Activated naive CD4-positive, alpha-beta T cell treated with anti-CD3 and anti-CD28 coated beads for 36 hours (primary cell): ENCODE results near the gene LRRC14B. TPM values are rescaled to one million over a fixed set of nuclear protein-coding genes. Genes with fewer than 3 reads are reported as not detected.

Source experiments
- CTCF ChIA-PET: fragments of 350-600 bp; sonication (Branson Sonifier 250); formaldehyde crosslinking; loops from one replicate; lab custom pipeline; 2021; ENCODE audit warnings: antibody characterized with exemption; lab: Charles Lee
- DNase-seq: peaks from one replicate; pipeline ENCODE4 v3.0.0-alpha.2; 2020
- H3K27ac Mint-ChIP-seq: one replicate; pipeline ENCODE4 v1.8.0; 2021; ENCODE audit warnings: mild to moderate bottlenecking, mixed read lengths
- H3K27me3 Mint-ChIP-seq: one replicate; pipeline ENCODE4 v1.8.0; 2021; ENCODE audit warnings: low read depth, mixed read lengths
- H3K36me3 Mint-ChIP-seq: one replicate; pipeline ENCODE4 v1.8.0; 2021; ENCODE audit warnings: low read depth, mixed read lengths
- H3K4me1 Mint-ChIP-seq: one replicate; pipeline ENCODE4 v1.8.0; 2021; ENCODE audit warnings: low read depth, mixed read lengths
- H3K4me3 Mint-ChIP-seq: one replicate; pipeline ENCODE4 v1.8.0; 2021; ENCODE audit warnings: mild to moderate bottlenecking, moderate library complexity, mixed read lengths
- H3K9me3 Mint-ChIP-seq: one replicate; pipeline ENCODE4 v1.8.0; 2021; ENCODE audit warnings: mixed read lengths
- intact Hi-C: fragments of 100-400 bp; cut with micrococcal nuclease; formaldehyde crosslinking; loops from one replicate; pipeline ENCODE4 v1.15.1; 2023
- total RNA-seq, 2 experiments: library from RNA; stranded (reverse); gene quantifications; one replicate each; pipeline ENCODE4 v1.2.3, GENCODE V29; 2021

The LRRC14B gene
- total RNA-seq, 2 experiments from 2014 or later, result not detected

DNA sequence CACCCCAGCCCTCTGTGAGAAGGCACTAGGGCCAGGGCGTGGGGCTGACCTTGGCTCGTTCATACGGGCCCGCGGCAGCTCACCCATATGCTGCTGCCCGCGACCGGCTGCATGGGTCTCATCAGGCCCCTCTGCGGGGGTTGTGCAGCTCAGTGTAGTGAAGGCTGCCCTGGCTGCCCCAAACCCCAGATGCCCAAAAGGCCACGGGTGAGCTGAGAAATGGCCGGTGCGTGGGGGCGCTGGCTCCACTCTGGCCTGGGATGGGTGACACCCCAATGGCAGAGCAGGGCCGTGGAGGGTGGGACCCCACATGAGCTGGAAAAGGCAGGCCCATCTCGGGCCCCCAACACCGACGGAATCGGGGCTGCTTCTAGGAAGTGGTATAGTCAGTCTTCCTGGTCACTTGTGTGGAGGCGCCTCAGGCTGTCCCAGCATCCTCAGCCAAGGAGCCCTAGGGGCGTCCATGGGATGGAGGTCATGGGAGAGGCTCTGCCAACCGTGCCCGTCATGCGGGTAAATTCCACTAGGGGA is 19.4 kb upstream of the LRRC14B start:
- no peaks in the 10 kb centered on the region for H3K9me3 Mint-ChIP-seq
- DNase-seq, result no peak
- H3K4me3 Mint-ChIP-seq, result no peak overlapping the region
- CTCF ChIA-PET, result no interaction called here
- H3K4me1 Mint-ChIP-seq, result no peaks in the 10 kb centered on the region
- H3K36me3 Mint-ChIP-seq, result no peaks in the 10 kb centered on the region
- intact Hi-C loops, result no loop called here
- H3K27me3 Mint-ChIP-seq, result no peaks in the 10 kb centered on the region
- H3K27ac Mint-ChIP-seq, result no peak overlapping the region

DNA sequence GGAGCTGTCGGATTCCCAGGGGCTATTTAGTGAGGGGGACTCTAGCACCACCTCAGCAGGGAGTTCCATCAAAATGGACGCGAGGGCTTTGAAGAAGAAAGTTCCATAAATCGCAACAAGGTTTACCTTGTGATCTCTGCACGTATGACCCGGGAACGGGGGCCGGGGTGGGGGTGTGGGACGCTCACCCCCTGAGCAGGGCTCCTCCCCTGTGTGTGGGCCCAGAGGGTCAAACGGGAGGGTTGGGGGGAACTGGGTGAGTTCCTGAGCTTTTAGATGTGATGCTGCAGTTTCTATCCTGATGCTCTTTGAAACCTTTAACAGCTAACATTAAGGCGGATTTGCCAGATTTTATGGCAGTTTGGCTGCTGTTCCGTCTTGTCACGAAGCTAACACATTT is 18.9 kb upstream of the LRRC14B start:
- no peaks in the 10 kb centered on the region for H3K27me3 Mint-ChIP-seq
- CTCF ChIA-PET, result no interaction called here
- no peak overlapping the region for H3K27ac Mint-ChIP-seq
- DNase-seq, result no peak
- intact Hi-C loops, result no loop called here
- H3K9me3 Mint-ChIP-seq, result no peaks in the 10 kb centered on the region
- no peaks in the 10 kb centered on the region for H3K36me3 Mint-ChIP-seq
- H3K4me1 Mint-ChIP-seq, result no peaks in the 10 kb centered on the region
- no peak overlapping the region for H3K4me3 Mint-ChIP-seq

GRCh38 chr5:172841-173251 is 18.4 kb upstream of the LRRC14B start:
- intact Hi-C loops, result no loop called here

DNA sequence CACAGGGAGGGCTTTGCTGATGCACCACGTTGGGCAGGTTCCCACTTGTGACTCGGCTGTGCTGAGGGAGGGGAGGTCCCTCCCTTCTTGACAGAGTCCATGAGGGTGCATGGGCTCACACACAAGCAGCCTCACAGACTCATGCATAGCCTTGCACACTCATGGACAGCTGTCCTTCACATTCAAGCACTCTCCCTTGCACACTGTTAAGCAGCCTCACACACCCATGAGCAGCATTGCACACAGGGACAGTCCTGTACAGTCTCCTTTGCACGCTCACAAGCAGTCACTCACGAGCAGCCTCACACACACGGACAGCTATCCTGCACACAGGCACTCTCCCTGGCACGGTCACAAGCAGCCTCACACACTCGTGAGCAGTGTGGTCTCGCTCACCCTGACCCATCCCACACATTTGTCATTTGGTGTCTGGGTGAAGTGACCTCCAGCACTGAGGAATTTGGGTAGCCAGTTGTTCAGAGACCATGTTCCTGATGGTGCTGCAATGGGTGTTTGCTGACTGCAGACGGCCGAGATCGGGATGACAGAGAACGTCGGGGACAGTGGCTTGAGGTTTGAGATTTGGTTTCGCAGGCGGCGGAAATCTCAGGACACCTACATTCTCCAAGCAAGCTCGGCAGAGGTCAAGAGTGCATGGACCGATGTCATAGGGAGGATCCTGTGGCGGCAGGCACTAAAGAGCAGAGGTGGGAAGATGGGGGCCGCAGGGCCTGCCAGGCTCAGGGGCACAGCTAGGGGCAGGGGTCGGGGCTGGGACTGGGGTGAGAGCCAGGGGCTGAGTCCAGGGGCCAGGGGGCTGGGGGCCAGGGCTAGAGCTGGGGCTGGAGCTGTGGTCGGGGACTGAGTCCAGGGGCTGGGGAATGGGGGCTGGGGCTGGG is 17.7 kb upstream of the LRRC14B start:
- intact Hi-C loops, result no loop called here
- DNase-seq, result no peak
- Mint-ChIP-seq H3K4me3 (no peak overlapping the region), H3K27ac (no peak overlapping the region), H3K36me3 (no peaks in the 10 kb centered on the region), H3K9me3 (no peaks in the 10 kb centered on the region), H3K27me3 (no peaks in the 10 kb centered on the region), H3K4me1 (no peaks in the 10 kb centered on the region)
- CTCF ChIA-PET, result no interaction called here

More at GRCh38 chr5:172841-173251, 18.4 kb upstream of the LRRC14B start:
- Mint-ChIP-seq H3K27ac (no peak overlapping the region), H3K36me3 (no peaks in the 10 kb centered on the region), H3K4me3 (no peak overlapping the region), H3K27me3 (no peaks in the 10 kb centered on the region), H3K9me3 (no peaks in the 10 kb centered on the region), H3K4me1 (no peaks in the 10 kb centered on the region)
- CTCF ChIA-PET, result no interaction called here
- DNase-seq, result no peak

- Mint-ChIP-seq H3K36me3 (no peaks in the 10 kb centered on the region), H3K9me3 (no peaks in the 10 kb centered on the region), H3K27ac (no peak overlapping the region), H3K4me1 (no peaks in the 10 kb centered on the region), H3K27me3 (no peaks in the 10 kb centered on the region), H3K4me3 (no peak overlapping the region)
- CTCF ChIA-PET, result no interaction called here
- intact Hi-C loops, result no loop called here
- no peak for DNase-seq
These were observed 17.0 kb upstream of the LRRC14B start for GRCh38 chr5:174291-174600.

- no peak overlapping the region for H3K4me3 Mint-ChIP-seq
These were observed 16.3 kb upstream of the LRRC14B start for GRCh38 chr5:174876-175465.

DNA sequence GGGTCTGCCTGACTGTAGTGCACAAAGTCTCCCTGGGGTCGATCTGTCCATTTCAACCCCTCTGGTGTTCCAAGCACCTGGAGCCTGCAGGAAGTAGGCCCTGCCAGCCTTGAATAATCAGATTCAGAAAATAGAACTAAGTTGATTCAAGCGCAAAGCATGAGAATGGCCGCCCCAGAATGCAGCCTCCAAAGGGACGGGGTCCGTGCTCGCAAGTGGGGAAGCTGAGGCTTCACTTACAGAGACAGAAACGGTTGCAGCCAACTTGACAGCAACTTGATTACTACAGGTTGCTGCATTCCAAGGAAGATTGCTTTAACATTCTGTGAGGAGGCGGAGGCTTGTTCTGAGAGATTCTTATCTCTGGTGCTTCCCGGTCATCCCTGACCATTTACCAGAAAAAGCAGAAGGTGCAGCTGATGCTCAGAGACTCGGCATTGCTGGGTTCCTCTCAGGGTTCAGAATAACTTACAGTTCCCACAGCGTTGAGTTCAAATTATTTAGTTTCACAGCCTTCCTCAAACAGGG is 14.9 kb upstream of the LRRC14B start:
- Mint-ChIP-seq H3K9me3 (no peaks in the 10 kb centered on the region), H3K36me3 (no peaks in the 10 kb centered on the region), H3K27ac (no peak overlapping the region), H3K4me1 (no peaks in the 10 kb centered on the region), H3K4me3 (no peak overlapping the region), H3K27me3 (peaks cover 3% of the 10 kb centered on the region)
- no peak for DNase-seq
- CTCF ChIA-PET, result no interaction called here
- intact Hi-C loops, result no loop called here

More at GRCh38 chr5:174876-175465, 16.3 kb upstream of the LRRC14B start:
- intact Hi-C loops, result no loop called here
- H3K27me3 Mint-ChIP-seq, result peaks cover 3% of the 10 kb centered on the region
- no peak for DNase-seq
- H3K4me1 Mint-ChIP-seq, result no peaks in the 10 kb centered on the region
- CTCF ChIA-PET, result interaction anchor here (0.8 kb wide), 1 partner anchor 31 kb away, joined by 3 read pairs; no protein-coding TSS in a partner anchor
- H3K36me3 Mint-ChIP-seq, result no peaks in the 10 kb centered on the region
- no peak overlapping the region for H3K27ac Mint-ChIP-seq
- no peaks in the 10 kb centered on the region for H3K9me3 Mint-ChIP-seq

GRCh38 chr5:178110-178509 is 13.2 kb upstream of the LRRC14B start:
- Mint-ChIP-seq H3K4me3 (no peak overlapping the region), H3K4me1 (no peaks in the 10 kb centered on the region), H3K27me3 (peaks cover 3% of the 10 kb centered on the region), H3K27ac (no peak overlapping the region), H3K9me3 (no peaks in the 10 kb centered on the region), H3K36me3 (no peaks in the 10 kb centered on the region)
- no peak for DNase-seq
- CTCF ChIA-PET, result no interaction called here
- intact Hi-C loops, result no loop called here

- peaks cover 3% of the 10 kb centered on the region for H3K27me3 Mint-ChIP-seq
- H3K9me3 Mint-ChIP-seq, result no peaks in the 10 kb centered on the region
- no peak for DNase-seq
- CTCF ChIA-PET, result no interaction called here
- no peaks in the 10 kb centered on the region for H3K36me3 Mint-ChIP-seq
- intact Hi-C loops, result no loop called here
- H3K4me3 Mint-ChIP-seq, result no peak overlapping the region
- H3K27ac Mint-ChIP-seq, result no peak overlapping the region
- H3K4me1 Mint-ChIP-seq, result no peaks in the 10 kb centered on the region
These were observed 11.9 kb upstream of the LRRC14B start for GRCh38 chr5:179401-179800.

- Mint-ChIP-seq H3K27me3 (peaks cover 3% of the 10 kb centered on the region), H3K27ac (no peak overlapping the region), H3K4me3 (no peak overlapping the region), H3K9me3 (no peaks in the 10 kb centered on the region), H3K4me1 (no peaks in the 10 kb centered on the region), H3K36me3 (no peaks in the 10 kb centered on the region)
- intact Hi-C loops, result no loop called here
- no peak for DNase-seq
- CTCF ChIA-PET, result no interaction called here
These were observed 10.9 kb upstream of the LRRC14B start for GRCh38 chr5:180286-180918.

- Mint-ChIP-seq H3K9me3 (no peaks in the 10 kb centered on the region), H3K4me3 (no peak overlapping the region), H3K27ac (no peak overlapping the region), H3K4me1 (no peaks in the 10 kb centered on the region), H3K27me3 (peaks cover 3% of the 10 kb centered on the region), H3K36me3 (no peaks in the 10 kb centered on the region)
- DNase-seq, result no peak
- CTCF ChIA-PET, result no interaction called here
- intact Hi-C loops, result no loop called here
These were observed 10.1 kb upstream of the LRRC14B start for GRCh38 chr5:181160-181559.

DNA sequence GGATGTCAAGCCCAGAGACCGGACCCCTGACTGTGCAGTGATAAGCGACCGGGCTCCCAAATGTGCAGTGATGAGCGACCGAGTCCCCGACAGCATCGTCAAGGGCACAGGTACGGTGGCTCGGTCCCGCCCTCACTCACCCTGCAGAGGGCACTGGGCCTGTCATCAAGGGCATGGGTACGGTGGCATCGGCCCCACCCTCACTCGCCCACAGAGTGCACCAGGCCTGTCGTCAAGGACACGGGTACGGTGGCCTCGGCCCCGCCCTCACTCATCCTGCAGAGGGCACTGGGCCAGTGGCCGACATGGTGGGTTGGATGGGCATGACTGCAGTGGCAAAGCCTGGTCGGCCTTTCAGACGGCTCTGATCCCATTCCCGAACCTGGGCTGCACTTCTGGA is 9.7 kb upstream of the LRRC14B start:
- CTCF ChIA-PET, result no interaction called here
- no peak for DNase-seq
- Mint-ChIP-seq H3K9me3 (no peaks in the 10 kb centered on the region), H3K27ac (no peak overlapping the region), H3K36me3 (no peaks in the 10 kb centered on the region), H3K4me3 (no peak overlapping the region), H3K4me1 (no peaks in the 10 kb centered on the region), H3K27me3 (peaks cover 3% of the 10 kb centered on the region)
- intact Hi-C loops, result no loop called here
